ENCODE data around the gene ADAMTS16.

ADAMTS16 gene

DNA sequence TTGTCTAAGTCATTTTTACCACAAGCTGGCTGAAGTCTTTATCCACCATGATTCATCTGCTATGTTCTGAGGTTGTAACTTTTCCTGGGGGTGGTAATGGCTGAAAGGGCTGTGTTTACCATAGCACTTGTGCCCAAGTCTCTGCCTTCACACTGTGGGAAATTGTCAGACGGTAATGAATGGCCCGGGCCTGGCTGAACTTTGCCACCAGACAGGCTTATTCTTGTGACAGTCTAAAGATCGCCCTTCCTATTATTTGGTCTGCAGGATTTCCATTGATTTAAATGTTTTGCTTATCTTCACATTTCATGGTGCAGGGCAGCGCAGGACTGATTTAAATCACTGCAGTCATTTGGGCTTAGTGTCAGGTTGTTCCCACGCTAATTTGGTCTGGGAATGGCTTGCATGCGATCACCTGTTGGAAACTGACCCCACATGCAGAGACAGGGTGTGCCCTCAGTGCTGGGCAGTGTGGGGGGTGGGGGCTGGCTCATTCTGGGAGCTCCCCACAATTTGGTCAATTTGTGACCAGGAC, 173.0 kb downstream of the ADAMTS16 start:
- TF ChIP-seq, protein P1, sequence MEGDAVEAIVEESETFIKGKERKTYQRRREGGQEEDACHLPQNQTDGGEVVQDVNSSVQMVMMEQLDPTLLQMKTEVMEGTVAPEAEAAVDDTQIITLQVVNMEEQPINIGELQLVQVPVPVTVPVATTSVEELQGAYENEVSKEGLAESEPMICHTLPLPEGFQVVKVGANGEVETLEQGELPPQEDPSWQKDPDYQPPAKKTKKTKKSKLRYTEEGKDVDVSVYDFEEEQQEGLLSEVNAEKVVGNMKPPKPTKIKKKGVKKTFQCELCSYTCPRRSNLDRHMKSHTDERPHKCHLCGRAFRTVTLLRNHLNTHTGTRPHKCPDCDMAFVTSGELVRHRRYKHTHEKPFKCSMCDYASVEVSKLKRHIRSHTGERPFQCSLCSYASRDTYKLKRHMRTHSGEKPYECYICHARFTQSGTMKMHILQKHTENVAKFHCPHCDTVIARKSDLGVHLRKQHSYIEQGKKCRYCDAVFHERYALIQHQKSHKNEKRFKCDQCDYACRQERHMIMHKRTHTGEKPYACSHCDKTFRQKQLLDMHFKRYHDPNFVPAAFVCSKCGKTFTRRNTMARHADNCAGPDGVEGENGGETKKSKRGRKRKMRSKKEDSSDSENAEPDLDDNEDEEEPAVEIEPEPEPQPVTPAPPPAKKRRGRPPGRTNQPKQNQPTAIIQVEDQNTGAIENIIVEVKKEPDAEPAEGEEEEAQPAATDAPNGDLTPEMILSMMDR (IDR thresholded peaks at IDR 0.05) = no peak
- DNase-seq (ENCODE audit: low spot score) = no peak
- Histone ChIP-seq H3K4me3 (no peak overlapping the region), H3K27ac (no peak overlapping the region)

DNA sequence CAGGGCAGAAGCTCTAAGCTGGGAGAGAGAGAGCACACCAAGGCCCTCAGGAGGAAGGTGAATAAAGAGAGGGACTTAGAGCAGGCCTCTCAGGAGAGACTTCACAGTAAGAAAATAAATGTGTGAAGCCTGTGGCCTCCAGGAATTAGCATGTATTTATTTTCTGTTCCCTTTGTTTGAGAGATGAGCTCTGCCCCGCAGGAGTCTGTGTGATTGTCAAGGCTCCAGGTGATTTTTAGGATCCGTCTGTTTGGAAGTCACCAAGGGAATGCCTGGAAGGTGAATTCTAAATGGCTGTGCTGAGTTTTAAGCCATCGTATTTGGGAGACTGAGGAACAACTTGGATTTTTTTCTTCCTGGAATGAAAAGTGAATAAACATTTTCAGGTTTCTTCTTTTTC, 174.0 kb downstream of the ADAMTS16 start:
- no peak for DNase-seq (ENCODE audit: low spot score)
- H3K27ac ChIP-seq = no peak overlapping the region
- TF ChIP-seq, protein P1 (IDR thresholded peaks at IDR 0.05) = no peak

DNA sequence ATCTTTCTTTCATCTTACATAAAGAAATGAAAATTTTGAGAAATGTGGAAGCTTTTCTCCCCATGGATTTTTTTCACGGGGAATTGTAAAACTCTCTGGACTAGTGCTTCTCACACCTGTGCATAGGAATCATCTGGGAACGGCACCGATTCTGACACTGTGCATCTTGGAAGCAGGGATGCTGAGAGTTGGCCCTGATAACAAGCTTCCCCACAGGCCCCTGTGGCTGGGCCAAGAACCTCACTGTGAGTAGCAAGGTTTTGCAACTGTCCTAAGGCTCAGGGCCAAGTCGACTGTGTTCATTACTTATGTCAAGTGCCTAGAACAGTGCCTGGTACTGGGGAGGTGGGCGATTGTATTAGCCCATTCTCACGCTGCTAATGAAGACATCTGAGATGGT, 174.5 kb downstream of the ADAMTS16 start:
- no peak for DNase-seq (ENCODE audit: low spot score)
- H3K4me3 ChIP-seq = no peak overlapping the region

More for the DNA sequence above, 174.0 kb downstream of the ADAMTS16 start:
- no peak overlapping the region for H3K4me3 ChIP-seq

DNA sequence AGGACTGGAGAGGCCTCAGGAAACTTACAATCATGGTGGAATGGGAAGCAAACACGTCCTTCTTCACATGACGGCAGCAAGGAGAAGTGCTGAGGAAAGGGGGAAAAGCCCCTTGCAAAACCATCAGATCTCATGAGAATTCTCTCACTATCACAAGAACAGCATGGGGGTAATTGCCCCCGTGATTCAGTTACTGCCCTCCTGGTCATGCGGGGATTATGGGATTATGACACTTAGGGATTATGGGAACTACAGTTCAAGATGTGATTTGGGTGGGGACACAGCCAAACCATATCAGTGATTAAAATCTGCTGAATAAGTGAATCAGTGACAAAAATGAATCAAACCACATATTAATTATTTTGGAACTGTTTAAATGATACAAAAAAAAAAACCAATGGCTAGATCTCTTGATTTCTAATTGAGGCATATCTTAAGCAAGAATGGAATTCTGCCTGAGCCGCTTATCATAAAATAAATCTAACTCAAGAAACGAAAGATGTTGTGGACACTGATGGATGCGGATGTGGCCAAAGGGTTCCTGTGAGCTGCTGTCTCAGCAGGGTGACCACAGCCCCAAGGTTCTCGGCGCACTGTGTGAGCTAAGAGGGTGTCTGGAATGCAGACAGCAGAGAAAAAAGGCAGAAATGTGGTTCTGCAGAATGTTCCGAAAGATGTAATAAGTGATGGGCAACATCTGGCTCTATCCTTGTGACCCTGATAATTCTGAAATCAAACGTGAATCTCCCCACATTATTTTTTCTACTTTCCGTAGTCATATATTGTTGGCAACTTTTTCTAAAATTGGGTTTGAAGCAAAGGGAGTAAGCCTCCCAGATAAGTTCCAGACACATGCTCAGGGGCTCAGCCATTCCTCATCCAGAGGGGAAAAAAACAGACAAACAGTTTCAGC, 175.2 kb downstream of the ADAMTS16 start:
- H3K4me3 ChIP-seq = no peak overlapping the region
- TF ChIP-seq, protein P1 (IDR thresholded peaks at IDR 0.05) = no peak
- no peak for DNase-seq (ENCODE audit: low spot score)
- H3K27ac ChIP-seq = no peak overlapping the region

More for the DNA sequence above, 174.5 kb downstream of the ADAMTS16 start:
- TF ChIP-seq, protein P1 (IDR thresholded peaks at IDR 0.05) = no peak
- H3K27ac ChIP-seq = no peak overlapping the region

DNA sequence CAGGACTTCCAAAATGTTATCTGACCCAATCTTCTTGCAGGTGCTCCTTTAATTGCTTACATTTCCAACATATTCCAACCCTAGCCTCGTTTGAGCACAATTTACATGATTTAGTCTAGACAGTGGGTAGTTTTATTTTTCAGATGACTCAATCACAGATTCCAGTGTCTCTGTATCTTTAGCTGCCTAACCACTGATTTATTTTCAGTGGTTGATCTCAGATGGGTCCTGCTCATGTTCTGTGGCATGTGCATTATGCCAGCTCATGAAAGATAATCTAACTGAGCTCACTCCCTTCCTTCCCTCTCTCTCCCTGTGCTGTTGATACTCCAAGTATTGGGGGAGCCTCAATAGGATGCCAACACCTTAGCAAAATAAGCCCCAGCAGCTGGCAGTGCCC, 176.2 kb downstream of the ADAMTS16 start:
- Histone ChIP-seq H3K27ac (no peak overlapping the region), H3K4me3 (no peak overlapping the region)
- no peak for DNase-seq (ENCODE audit: low spot score)
- TF ChIP-seq, protein P1 (IDR thresholded peaks at IDR 0.05) = no peak

DNA sequence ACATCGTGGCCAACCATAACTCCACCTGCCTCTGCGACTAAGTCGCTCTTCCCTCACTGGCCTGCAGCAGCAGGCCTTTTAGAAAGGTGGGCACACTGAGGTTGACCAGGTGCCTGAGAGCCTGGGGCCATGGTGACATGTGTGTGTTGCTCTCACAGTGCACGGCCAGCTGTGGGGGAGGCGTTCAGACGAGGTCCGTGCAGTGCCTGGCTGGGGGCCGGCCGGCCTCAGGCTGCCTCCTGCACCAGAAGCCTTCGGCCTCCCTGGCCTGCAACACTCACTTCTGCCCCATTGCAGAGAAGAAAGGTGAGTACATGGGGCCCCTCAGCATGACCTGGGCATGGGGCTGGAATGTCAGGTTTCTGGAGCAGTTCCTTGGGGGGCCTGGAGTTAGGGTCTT, 177.8 kb downstream of the ADAMTS16 start:
- no peak overlapping the region for H3K27ac ChIP-seq
- no peak overlapping the region for H3K4me3 ChIP-seq
- no peak for DNase-seq (ENCODE audit: low spot score)
- TF ChIP-seq, protein P1 (IDR thresholded peaks at IDR 0.05) = no peak

All from coronary artery (tissue), 2 donors.